WTC11 (cell line): ENCODE data around the gene TAF11L2. TPM values are rescaled to one million over a fixed set of nuclear protein-coding genes. Genes with fewer than 3 reads are reported as not detected.

ENCODE experiments used
- ATAC-seq: fragments of 200-7000 bp; cut with Tn5 transposase; 2 replicates; pipeline ENCODE4 v1.10.0; 2021; ENCODE audit warnings: mild to moderate bottlenecking, moderate library complexity
- CTCF ChIA-PET: fragments of 300-600 bp; sonication (Branson Sonifier 250); formaldehyde crosslinking; loops from one replicate; lab custom pipeline; 2021; ENCODE audit warnings: antibody characterized with exemption; lab: Charles Lee
- POLR2A ChIA-PET: fragments of 350-600 bp; sonication (Branson Sonifier 250); formaldehyde crosslinking; loops from one replicate; lab custom pipeline; 2021; ENCODE audit warnings: antibody characterized with exemption; lab: Charles Lee
- DNase-seq: peaks from one replicate; pipeline ENCODE4 v3.0.0; 2021; ENCODE audit warnings: low spot score
- H3K27ac Mint-ChIP-seq: 2 replicates; pipeline ENCODE4 v1.8.0; 2021; ENCODE audit warnings: mixed read lengths
- H3K27me3 Mint-ChIP-seq: 2 replicates; pipeline ENCODE4 v1.8.0; 2021; ENCODE audit warnings: low read depth, mild to moderate bottlenecking, moderate library complexity, mixed read lengths
- H3K36me3 Mint-ChIP-seq: 2 replicates; pipeline ENCODE4 v1.8.0; 2021; ENCODE audit warnings: mixed read lengths
- H3K4me1 Mint-ChIP-seq: 2 replicates; pipeline ENCODE4 v1.8.0; 2022; ENCODE audit warnings: mixed read lengths
- H3K4me3 Mint-ChIP-seq: 2 replicates; pipeline ENCODE4 v1.8.0; 2021; ENCODE audit warnings: mild to moderate bottlenecking, moderate library complexity, mixed read lengths
- H3K9me3 Mint-ChIP-seq: 2 replicates; pipeline ENCODE4 v1.8.0; 2021; ENCODE audit warnings: mixed read lengths
- ATF3 ChIP-seq: sonication (generic); formaldehyde crosslinking; conservative IDR thresholded peaks from 2 replicates; pipeline ENCODE4 v1.8.1; 2022; ENCODE audit warnings: mild to moderate bottlenecking, missing genetic modification reagents
- CREB1 ChIP-seq: sonication (generic); formaldehyde crosslinking; IDR thresholded peaks from 2 replicates; pipeline ENCODE4 v1.8.0; 2023; ENCODE audit warnings: mild to moderate bottlenecking, missing genetic modification reagents
- ETV6 ChIP-seq: sonication (generic); formaldehyde crosslinking; IDR thresholded peaks from 2 replicates; pipeline ENCODE4 v1.8.1; 2022; ENCODE audit warnings: mild to moderate bottlenecking, missing genetic modification reagents
- MLX ChIP-seq: sonication (generic); formaldehyde crosslinking; IDR thresholded peaks from 2 replicates; pipeline ENCODE4 v1.8.1; 2023; ENCODE audit warnings: mild to moderate bottlenecking, missing genetic modification reagents, moderate library complexity
- SMAD4 ChIP-seq: sonication (generic); formaldehyde crosslinking; IDR thresholded peaks from 2 replicates; pipeline ENCODE4 v1.8.0; 2022; ENCODE audit warnings: mild to moderate bottlenecking, missing genetic modification reagents
- STAT6 ChIP-seq: sonication (generic); formaldehyde crosslinking; conservative IDR thresholded peaks from 2 replicates; pipeline ENCODE4 v1.8.1; 2023; ENCODE audit warnings: mild to moderate bottlenecking, low read depth, missing genetic modification reagents, moderate library complexity
- TP53 ChIP-seq: sonication (generic); formaldehyde crosslinking; IDR thresholded peaks from 2 replicates; pipeline ENCODE4 v1.8.1; 2023; ENCODE audit warnings: mild to moderate bottlenecking, missing genetic modification reagents
- ZBTB21 ChIP-seq: sonication (generic); formaldehyde crosslinking; IDR thresholded peaks from 2 replicates; pipeline ENCODE4 v1.8.1; 2023; ENCODE audit warnings: mild to moderate bottlenecking, missing genetic modification reagents, borderline replicate concordance
- ZNF232 ChIP-seq: sonication (generic); formaldehyde crosslinking; IDR thresholded peaks from 2 replicates; pipeline ENCODE4 v1.8.0; 2022; ENCODE audit warnings: mild to moderate bottlenecking, missing genetic modification reagents
- ZNF263 ChIP-seq: sonication (generic); formaldehyde crosslinking; IDR thresholded peaks from 2 replicates; pipeline ENCODE4 v1.8.1; 2022; ENCODE audit warnings: low read depth, mild to moderate bottlenecking, moderate library complexity, missing genetic modification reagents
- ZNF425 ChIP-seq: fragments of 250-450 bp; sonication (Bioruptor Pico); conservative IDR thresholded peaks from 2 replicates; pipeline ENCODE4 v1.9.0; 2021; ENCODE audit warnings: mild to moderate bottlenecking
- total RNA-seq: library from RNA; stranded (reverse); gene quantifications from 3 replicates; pipeline ENCODE4 v1.2.3, GENCODE V29; 2021
- TF ChIP-seq, protein P1 (sequence below): sonication (generic); formaldehyde crosslinking; IDR thresholded peaks from 2 replicates; pipeline ENCODE4 v1.8.0; 2022; ENCODE audit warnings: mild to moderate bottlenecking, missing genetic modification reagents
- TF ChIP-seq, protein P2 (sequence below): fragments of 250-450 bp; sonication (Bioruptor Pico); IDR thresholded peaks from 2 replicates; pipeline ENCODE4 v2.1.2; 2022; ENCODE audit warnings: mild to moderate bottlenecking, moderate library complexity
- TF ChIP-seq, protein P3 (sequence below): sonication (generic); formaldehyde crosslinking; IDR thresholded peaks from 2 replicates; pipeline ENCODE4 v1.8.0; 2022; ENCODE audit warnings: mild to moderate bottlenecking, missing genetic modification reagents
- TF ChIP-seq, protein P4 (sequence below): sonication (generic); formaldehyde crosslinking; IDR thresholded peaks from 2 replicates; pipeline ENCODE4 v1.8.0; 2022; ENCODE audit warnings: missing genetic modification reagents
- TF ChIP-seq, protein P5 (sequence below): fragments of 250-450 bp; sonication (Bioruptor Pico); IDR thresholded peaks from 2 replicates; pipeline ENCODE4 v1.9.0; 2021; ENCODE audit warnings: mild to moderate bottlenecking
- TF ChIP-seq, protein P6 (sequence below): sonication (generic); formaldehyde crosslinking; IDR thresholded peaks from 2 replicates; pipeline ENCODE4 v1.8.0; 2023; ENCODE audit warnings: mild to moderate bottlenecking, missing genetic modification reagents

The TAF11L2 gene
- total RNA-seq, 1 experiment from 2014 or later, result not detected

- TF ChIP-seq ZNF425 (no peak), ZNF232 (no peak), MLX (CRISPR knock-in tag) (no peak), STAT6 (CRISPR knock-in tag) (no peak), ATF3 (no peak), CREB1 (CRISPR knock-in tag) (no peak), TP53 (no peak)
- TF ChIP-seq, protein P1, sequence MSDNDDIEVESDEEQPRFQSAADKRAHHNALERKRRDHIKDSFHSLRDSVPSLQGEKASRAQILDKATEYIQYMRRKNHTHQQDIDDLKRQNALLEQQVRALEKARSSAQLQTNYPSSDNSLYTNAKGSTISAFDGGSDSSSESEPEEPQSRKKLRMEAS, result no peak
- TF ChIP-seq, all 79 proteins: peak for 0
Measured at GRCh38 chr5:17481378-17481777, 16.7 kb upstream of the TAF11L2 start (continued).

DNA sequence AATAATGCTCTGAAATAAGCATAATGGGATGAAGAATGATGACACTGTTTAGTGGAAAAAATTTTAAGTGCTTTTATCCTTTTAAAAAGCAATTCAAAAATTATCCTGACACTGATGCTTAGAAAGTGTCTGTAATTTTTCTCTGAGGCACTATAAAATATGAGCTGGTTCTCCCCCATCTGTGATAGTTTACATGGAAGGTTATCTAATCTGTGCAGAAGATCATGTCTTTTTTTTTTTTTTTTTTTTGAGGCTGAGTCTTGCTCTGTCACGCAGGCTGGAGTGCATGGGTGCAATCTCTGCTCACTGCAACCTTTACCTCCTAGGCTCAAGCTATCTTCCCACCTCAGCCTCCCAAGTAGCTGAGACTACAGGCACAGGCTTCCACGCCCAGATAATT is 15.2 kb upstream of the TAF11L2 start:
- POLR2A ChIA-PET, result interaction anchor here (0.6 kb wide), 1 partner anchor 683 kb away, joined by 3 read pairs; no protein-coding TSS in a partner anchor
- Mint-ChIP-seq H3K4me3 (no peak overlapping the region), H3K27ac (no peak overlapping the region), H3K9me3 (no peaks in the 10 kb centered on the region), H3K4me1 (peaks cover 7% of the 10 kb centered on the region), H3K27me3 (no peaks in the 10 kb centered on the region), H3K36me3 (no peaks in the 10 kb centered on the region)
- CTCF ChIA-PET, result no interaction called here
- DNase-seq (no peak), ATAC-seq (no peak)
- TF ChIP-seq SMAD4 (CRISPR knock-in tag) (no peak), ETV6 (CRISPR knock-in tag) (no peak), ZNF232 (no peak), ZNF263 (CRISPR knock-in tag) (no peak), ZBTB21 (CRISPR knock-in tag) (no peak)
- TF ChIP-seq, protein P2, sequence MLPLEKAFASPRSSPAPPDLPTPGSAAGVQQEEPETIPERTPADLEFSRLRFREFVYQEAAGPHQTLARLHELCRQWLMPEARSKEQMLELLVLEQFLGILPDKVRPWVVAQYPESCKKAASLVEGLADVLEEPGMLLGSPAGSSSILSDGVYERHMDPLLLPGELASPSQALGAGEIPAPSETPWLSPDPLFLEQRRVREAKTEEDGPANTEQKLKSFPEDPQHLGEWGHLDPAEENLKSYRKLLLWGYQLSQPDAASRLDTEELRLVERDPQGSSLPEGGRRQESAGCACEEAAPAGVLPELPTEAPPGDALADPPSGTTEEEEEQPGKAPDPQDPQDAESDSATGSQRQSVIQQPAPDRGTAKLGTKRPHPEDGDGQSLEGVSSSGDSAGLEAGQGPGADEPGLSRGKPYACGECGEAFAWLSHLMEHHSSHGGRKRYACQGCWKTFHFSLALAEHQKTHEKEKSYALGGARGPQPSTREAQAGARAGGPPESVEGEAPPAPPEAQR (CRISPR knock-in tag), result no peak
- TF ChIP-seq, protein P3, sequence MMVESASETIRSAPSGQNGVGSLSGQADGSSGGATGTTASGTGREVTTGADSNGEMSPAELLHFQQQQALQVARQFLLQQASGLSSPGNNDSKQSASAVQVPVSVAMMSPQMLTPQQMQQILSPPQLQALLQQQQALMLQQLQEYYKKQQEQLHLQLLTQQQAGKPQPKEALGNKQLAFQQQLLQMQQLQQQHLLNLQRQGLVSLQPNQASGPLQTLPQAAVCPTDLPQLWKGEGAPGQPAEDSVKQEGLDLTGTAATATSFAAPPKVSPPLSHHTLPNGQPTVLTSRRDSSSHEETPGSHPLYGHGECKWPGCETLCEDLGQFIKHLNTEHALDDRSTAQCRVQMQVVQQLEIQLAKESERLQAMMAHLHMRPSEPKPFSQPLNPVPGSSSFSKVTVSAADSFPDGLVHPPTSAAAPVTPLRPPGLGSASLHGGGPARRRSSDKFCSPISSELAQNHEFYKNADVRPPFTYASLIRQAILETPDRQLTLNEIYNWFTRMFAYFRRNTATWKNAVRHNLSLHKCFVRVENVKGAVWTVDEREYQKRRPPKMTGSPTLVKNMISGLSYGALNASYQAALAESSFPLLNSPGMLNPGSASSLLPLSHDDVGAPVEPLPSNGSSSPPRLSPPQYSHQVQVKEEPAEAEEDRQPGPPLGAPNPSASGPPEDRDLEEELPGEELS (CRISPR knock-in tag), result no peak
- TF ChIP-seq, protein P4, sequence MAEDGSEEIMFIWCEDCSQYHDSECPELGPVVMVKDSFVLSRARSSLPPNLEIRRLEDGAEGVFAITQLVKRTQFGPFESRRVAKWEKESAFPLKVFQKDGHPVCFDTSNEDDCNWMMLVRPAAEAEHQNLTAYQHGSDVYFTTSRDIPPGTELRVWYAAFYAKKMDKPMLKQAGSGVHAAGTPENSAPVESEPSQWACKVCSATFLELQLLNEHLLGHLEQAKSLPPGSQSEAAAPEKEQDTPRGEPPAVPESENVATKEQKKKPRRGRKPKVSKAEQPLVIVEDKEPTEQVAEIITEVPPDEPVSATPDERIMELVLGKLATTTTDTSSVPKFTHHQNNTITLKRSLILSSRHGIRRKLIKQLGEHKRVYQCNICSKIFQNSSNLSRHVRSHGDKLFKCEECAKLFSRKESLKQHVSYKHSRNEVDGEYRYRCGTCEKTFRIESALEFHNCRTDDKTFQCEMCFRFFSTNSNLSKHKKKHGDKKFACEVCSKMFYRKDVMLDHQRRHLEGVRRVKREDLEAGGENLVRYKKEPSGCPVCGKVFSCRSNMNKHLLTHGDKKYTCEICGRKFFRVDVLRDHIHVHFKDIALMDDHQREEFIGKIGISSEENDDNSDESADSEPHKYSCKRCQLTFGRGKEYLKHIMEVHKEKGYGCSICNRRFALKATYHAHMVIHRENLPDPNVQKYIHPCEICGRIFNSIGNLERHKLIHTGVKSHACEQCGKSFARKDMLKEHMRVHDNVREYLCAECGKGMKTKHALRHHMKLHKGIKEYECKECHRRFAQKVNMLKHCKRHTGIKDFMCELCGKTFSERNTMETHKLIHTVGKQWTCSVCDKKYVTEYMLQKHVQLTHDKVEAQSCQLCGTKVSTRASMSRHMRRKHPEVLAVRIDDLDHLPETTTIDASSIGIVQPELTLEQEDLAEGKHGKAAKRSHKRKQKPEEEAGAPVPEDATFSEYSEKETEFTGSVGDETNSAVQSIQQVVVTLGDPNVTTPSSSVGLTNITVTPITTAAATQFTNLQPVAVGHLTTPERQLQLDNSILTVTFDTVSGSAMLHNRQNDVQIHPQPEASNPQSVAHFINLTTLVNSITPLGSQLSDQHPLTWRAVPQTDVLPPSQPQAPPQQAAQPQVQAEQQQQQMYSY (CRISPR knock-in tag), result no peak
- TF ChIP-seq, protein P5, sequence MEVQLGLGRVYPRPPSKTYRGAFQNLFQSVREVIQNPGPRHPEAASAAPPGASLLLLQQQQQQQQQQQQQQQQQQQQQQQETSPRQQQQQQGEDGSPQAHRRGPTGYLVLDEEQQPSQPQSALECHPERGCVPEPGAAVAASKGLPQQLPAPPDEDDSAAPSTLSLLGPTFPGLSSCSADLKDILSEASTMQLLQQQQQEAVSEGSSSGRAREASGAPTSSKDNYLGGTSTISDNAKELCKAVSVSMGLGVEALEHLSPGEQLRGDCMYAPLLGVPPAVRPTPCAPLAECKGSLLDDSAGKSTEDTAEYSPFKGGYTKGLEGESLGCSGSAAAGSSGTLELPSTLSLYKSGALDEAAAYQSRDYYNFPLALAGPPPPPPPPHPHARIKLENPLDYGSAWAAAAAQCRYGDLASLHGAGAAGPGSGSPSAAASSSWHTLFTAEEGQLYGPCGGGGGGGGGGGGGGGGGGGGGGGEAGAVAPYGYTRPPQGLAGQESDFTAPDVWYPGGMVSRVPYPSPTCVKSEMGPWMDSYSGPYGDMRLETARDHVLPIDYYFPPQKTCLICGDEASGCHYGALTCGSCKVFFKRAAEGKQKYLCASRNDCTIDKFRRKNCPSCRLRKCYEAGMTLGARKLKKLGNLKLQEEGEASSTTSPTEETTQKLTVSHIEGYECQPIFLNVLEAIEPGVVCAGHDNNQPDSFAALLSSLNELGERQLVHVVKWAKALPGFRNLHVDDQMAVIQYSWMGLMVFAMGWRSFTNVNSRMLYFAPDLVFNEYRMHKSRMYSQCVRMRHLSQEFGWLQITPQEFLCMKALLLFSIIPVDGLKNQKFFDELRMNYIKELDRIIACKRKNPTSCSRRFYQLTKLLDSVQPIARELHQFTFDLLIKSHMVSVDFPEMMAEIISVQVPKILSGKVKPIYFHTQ (CRISPR knock-in tag), result no peak
- TF ChIP-seq, protein P6, sequence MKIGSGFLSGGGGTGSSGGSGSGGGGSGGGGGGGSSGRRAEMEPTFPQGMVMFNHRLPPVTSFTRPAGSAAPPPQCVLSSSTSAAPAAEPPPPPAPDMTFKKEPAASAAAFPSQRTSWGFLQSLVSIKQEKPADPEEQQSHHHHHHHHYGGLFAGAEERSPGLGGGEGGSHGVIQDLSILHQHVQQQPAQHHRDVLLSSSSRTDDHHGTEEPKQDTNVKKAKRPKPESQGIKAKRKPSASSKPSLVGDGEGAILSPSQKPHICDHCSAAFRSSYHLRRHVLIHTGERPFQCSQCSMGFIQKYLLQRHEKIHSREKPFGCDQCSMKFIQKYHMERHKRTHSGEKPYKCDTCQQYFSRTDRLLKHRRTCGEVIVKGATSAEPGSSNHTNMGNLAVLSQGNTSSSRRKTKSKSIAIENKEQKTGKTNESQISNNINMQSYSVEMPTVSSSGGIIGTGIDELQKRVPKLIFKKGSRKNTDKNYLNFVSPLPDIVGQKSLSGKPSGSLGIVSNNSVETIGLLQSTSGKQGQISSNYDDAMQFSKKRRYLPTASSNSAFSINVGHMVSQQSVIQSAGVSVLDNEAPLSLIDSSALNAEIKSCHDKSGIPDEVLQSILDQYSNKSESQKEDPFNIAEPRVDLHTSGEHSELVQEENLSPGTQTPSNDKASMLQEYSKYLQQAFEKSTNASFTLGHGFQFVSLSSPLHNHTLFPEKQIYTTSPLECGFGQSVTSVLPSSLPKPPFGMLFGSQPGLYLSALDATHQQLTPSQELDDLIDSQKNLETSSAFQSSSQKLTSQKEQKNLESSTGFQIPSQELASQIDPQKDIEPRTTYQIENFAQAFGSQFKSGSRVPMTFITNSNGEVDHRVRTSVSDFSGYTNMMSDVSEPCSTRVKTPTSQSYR, result no peak
